ENCODE measurements around the gene OSBPL5.

DNA sequence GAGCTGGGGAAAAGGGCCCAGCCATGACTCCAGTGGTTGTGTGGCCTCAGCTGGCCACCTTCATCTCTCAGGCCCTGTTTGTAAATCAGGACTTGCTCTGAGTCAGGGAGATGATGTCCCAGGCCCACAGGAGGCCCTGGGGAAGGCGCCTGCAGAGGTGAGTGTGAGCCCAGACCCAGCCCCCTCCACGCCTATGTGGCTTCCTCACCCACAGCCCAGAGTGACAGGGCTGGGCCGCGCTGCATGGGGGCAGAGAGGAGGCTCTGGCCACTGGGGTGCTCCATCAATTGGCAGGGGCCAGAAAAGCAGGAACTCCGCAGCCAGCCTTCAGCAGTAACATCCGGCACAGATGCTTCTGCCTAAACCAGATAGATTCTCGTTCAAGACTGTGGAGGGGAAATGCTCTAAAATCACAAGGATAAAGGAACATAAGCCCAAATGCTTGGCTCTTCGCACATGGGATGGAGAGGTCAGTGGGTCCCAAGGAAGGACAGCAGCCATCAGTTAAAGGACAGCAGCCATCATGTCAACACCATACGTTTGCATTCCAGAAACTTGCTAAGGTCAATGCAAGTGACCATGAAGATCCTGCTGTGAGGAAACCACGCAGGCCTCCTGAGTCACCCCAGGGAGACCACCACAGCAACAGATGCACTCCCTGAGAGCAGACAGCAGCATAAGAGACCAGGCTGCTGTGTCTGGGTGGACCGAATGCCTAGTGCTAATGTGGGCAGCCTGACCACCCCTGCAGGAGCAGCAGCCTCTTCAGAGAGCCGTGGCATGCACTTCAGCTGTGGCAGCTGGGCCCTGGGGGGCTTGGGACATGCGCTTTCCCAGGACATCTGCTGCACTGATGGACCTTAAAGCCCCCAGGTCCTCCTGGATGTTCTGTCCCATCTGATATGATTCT lies 28.3 kb downstream of the OSBPL5 start:
- TF ChIP-seq, protein P1, sequence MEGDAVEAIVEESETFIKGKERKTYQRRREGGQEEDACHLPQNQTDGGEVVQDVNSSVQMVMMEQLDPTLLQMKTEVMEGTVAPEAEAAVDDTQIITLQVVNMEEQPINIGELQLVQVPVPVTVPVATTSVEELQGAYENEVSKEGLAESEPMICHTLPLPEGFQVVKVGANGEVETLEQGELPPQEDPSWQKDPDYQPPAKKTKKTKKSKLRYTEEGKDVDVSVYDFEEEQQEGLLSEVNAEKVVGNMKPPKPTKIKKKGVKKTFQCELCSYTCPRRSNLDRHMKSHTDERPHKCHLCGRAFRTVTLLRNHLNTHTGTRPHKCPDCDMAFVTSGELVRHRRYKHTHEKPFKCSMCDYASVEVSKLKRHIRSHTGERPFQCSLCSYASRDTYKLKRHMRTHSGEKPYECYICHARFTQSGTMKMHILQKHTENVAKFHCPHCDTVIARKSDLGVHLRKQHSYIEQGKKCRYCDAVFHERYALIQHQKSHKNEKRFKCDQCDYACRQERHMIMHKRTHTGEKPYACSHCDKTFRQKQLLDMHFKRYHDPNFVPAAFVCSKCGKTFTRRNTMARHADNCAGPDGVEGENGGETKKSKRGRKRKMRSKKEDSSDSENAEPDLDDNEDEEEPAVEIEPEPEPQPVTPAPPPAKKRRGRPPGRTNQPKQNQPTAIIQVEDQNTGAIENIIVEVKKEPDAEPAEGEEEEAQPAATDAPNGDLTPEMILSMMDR (IDR thresholded peaks at IDR 0.05) = no peak
- TF ChIP-seq ZFX (IDR thresholded peaks at IDR 0.05; ENCODE audit: borderline replicate concordance) = no peak
